ENCODE measurements around the gene SPATA2L.

Gene SPATA2L

DNA sequence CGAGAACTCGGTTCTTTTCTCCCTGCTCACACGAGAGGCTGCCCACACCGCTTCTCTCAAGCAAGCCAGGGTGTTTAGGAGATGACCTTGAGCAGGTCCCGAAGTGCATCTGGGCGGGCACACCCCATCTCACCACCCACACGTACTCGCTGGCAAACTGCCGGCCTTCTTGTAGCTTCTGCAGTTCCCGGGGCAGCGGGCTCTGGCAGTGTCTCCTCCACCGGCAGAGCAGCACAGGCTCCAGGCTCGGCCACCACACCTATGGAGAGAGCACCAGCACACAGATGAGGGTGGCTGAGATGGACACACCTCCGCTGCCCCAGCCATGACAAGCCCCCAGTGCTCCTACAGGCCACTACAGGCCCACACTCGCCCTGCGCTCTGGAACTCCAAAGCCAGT lies 43.3 kb upstream of the SPATA2L start:
- ChIA-PET CTCF (interaction anchor here (1.4 to 2.0 kb wide), 3 partner anchors 12 to 116 kb away, joined by 3 to 7 read pairs (median 4); no protein-coding TSS in a partner anchor), POLR2A (no interaction called here)
- TF ChIP-seq, protein P1, sequence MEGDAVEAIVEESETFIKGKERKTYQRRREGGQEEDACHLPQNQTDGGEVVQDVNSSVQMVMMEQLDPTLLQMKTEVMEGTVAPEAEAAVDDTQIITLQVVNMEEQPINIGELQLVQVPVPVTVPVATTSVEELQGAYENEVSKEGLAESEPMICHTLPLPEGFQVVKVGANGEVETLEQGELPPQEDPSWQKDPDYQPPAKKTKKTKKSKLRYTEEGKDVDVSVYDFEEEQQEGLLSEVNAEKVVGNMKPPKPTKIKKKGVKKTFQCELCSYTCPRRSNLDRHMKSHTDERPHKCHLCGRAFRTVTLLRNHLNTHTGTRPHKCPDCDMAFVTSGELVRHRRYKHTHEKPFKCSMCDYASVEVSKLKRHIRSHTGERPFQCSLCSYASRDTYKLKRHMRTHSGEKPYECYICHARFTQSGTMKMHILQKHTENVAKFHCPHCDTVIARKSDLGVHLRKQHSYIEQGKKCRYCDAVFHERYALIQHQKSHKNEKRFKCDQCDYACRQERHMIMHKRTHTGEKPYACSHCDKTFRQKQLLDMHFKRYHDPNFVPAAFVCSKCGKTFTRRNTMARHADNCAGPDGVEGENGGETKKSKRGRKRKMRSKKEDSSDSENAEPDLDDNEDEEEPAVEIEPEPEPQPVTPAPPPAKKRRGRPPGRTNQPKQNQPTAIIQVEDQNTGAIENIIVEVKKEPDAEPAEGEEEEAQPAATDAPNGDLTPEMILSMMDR (IDR thresholded peaks at IDR 0.05; ENCODE audit: control extremely low read depth, extremely low read depth, low read depth, missing control alignments), result no peak
- no peak for DNase-seq (ENCODE audit: extremely low spot score)

GRCh38 chr16:89742948-89743347 lies 41.4 kb upstream of the SPATA2L start:
- ChIA-PET CTCF (interaction anchor here (1.1 to 1.7 kb wide), 3 partner anchors 12 to 119 kb away, joined by 3 to 4 read pairs (median 3); no protein-coding TSS in a partner anchor), POLR2A (no interaction called here)
- DNase-seq (ENCODE audit: extremely low spot score), result no peak
- TF ChIP-seq, protein P1 (IDR thresholded peaks at IDR 0.05; ENCODE audit: control extremely low read depth, extremely low read depth, low read depth, missing control alignments), result no peak

- no peak for DNase-seq (ENCODE audit: extremely low spot score)
- POLR2A ChIA-PET, result no interaction called here
- CTCF ChIA-PET, result interaction anchor here (0.8 to 1.7 kb wide), 3 partner anchors 15 to 119 kb away, joined by 3 to 9 read pairs (median 3); no protein-coding TSS in a partner anchor
- TF ChIP-seq, protein P1 (IDR thresholded peaks at IDR 0.05; ENCODE audit: control extremely low read depth, extremely low read depth, low read depth, missing control alignments), result no peak
Observed at GRCh38 chr16:89741342-89742014, 40.0 kb upstream of the SPATA2L start.

DNA sequence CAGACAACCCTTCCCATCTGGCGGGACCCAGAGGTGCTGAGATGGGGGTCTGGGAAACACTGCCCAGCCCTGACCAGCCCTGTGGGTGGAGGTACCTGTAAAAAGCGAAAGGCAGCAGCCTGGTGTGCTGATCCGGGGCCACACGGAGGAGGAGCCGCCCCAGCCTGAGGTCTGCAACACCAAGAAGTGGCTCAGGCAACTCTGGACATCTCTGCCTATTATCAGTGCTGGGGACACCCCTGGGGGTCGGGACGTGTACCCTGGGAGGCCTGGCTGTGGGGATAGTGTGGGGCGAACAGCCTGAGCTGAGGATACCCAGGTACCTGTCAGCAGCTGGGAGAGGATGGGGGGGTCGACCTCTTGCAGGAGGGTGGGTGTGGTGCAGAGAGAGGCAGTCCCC lies 37.9 kb upstream of the SPATA2L start:
- DNase-seq (ENCODE audit: extremely low spot score), result no peak
- POLR2A ChIA-PET, result no interaction called here

GRCh38 chr16:89738538-89739317 lies 37.2 kb upstream of the SPATA2L start:
- CTCF ChIA-PET, result interaction anchor here (0.7 to 1.7 kb wide), 4 partner anchors 11 to 123 kb away, joined by 3 to 5 read pairs (median 3); no protein-coding TSS in a partner anchor
- no peak for DNase-seq (ENCODE audit: extremely low spot score)
- TF ChIP-seq, protein P1 (IDR thresholded peaks at IDR 0.05; ENCODE audit: control extremely low read depth, extremely low read depth, low read depth, missing control alignments), result no peak
- POLR2A ChIA-PET, result no interaction called here

More for the DNA sequence above, 37.9 kb upstream of the SPATA2L start:
- CTCF ChIA-PET, result interaction anchor here (1.0 to 1.7 kb wide), 5 partner anchors 10 to 122 kb away, joined by 3 to 9 read pairs (median 4); no protein-coding TSS in a partner anchor
- TF ChIP-seq, protein P1 (IDR thresholded peaks at IDR 0.05; ENCODE audit: control extremely low read depth, extremely low read depth, low read depth, missing control alignments), result no peak

GRCh38 chr16:89738072-89738377 lies 36.5 kb upstream of the SPATA2L start:
- POLR2A ChIA-PET, result no interaction called here
- no peak for DNase-seq (ENCODE audit: extremely low spot score)
- CTCF ChIA-PET, result interaction anchor here (1.4 to 1.7 kb wide), 2 partner anchors 32 to 123 kb away, joined by 3 to 5 read pairs; no protein-coding TSS in a partner anchor
- TF ChIP-seq, protein P1 (IDR thresholded peaks at IDR 0.05; ENCODE audit: control extremely low read depth, extremely low read depth, low read depth, missing control alignments), result no peak
